ENCODE measurements around the gene MARK3.

MARK3 gene

DNA sequence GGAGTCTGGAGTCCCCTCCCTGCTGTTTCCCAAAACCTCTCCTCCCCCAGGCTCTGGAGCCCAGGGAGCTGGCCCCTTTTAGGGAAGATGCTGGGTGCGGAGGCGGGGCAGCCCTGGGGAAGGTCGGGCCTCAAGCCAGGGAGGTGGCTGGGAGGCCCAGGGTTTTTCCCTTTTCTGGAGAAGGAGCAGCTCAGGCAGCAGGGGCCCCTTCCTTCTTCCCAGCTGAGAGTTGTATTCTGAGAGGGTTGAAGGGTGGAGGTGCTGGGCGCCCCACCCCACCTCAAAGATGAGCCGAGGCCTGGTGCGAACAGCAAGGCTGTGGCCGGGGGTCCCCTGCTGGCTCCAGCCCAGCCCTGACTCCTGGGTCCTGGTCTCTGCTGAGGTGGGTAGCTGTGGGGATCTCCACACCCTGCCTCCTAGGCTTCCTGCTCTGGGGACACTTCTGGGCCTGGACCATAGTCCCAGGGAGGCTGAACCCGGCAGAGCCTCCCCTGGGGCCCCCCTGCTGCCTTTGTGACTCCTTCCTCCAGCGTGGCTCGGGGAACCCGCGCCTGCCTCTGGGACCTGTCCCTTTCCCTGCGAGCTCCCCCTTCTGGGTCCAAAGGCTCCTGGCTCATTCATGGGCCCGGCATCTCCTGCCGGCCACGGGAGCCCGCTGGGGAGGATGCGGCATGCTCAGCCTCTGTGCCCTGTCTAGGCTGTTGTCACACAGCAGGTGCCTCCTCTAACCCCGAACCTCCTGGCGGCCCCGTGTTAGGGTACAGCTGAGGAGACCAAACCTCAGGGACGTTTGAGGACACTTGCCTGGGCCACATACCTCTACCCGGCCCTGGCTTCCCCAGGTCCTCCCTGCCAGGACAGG is 148.2 kb downstream of the MARK3 start:
- intact Hi-C loops (cut with micrococcal nuclease): no loop called here
- peaks cover 75% of the 10 kb centered on the region for H3K36me3 Mint-ChIP-seq (ENCODE audit: low read depth)
- H3K27ac Mint-ChIP-seq: no peak overlapping the region
- no peaks in the 10 kb centered on the region for H3K9me3 Mint-ChIP-seq
- H3K27me3 Mint-ChIP-seq: peaks cover 4% of the 10 kb centered on the region
- H3K4me3 Mint-ChIP-seq: no peak overlapping the region
- H3K4me1 Mint-ChIP-seq (ENCODE audit: low read depth): peaks cover 50% of the 10 kb centered on the region

DNA sequence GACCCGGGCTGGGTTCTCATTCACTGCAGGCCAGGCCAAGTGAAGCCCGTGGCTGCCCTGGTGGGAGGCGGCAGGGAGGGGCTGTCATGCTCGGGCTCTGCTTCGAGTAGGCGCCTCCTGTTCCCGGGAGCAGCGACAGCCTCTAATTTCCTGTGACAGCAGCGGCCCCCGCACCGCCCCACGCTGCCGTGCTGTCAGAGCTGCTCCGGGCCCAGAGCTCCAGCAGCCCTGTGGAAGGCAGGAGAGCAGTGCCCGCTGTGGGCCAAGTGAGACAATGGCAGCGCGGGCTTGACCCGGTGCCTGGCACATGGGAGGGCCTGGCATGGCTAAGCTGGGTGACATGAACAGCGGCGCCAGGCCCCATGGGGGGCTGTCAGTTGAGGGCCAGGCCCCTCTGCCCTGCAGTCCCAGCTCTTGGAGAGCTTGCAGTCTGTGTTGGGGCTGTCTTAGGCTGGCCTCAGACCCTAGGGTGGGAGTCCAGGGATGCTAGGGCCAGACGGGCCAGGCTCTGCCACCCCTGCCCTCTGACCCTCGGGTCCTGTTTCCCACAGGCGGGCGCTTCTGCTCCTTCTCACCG is 148.9 kb downstream of the MARK3 start:
- peaks cover 49% of the 10 kb centered on the region for H3K4me1 Mint-ChIP-seq (ENCODE audit: low read depth)
- intact Hi-C loops (cut with micrococcal nuclease): no loop called here

DNA sequence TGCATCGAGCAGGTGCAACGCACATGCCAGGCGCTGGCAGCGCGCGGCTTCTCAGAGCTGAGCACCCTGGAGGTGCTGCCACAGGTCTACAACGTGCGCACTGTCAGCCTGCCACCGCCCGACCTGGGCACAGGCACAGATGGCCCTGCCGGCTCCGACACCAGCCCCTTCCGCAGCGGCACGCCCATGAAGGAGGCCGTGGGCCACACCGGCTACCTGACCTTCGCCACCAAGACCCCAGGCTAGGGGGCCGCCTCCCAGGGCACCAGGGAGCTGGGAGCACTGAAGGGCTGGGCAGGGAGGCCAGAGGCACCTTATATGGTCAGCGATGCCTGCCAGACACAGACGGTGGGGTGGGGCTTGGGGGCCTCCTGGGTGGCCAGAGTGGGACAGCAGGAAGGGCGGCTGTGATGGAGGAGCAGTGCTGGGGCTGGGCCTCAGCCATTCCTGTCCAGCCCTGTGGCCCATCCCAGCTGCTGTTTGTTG is 149.4 kb downstream of the MARK3 start:
- H3K4me1 Mint-ChIP-seq (ENCODE audit: low read depth): peaks cover 46% of the 10 kb centered on the region
- no peak overlapping the region for H3K4me3 Mint-ChIP-seq
- H3K27me3 Mint-ChIP-seq: peaks cover 17% of the 10 kb centered on the region
- H3K9me3 Mint-ChIP-seq: no peaks in the 10 kb centered on the region
- H3K36me3 Mint-ChIP-seq (ENCODE audit: low read depth): peaks cover 71% of the 10 kb centered on the region
- H3K27ac Mint-ChIP-seq: no peak overlapping the region
- intact Hi-C loops (cut with micrococcal nuclease): no loop called here

More for the DNA sequence above, 148.9 kb downstream of the MARK3 start:
- H3K27me3 Mint-ChIP-seq: peaks cover 11% of the 10 kb centered on the region
- H3K36me3 Mint-ChIP-seq (ENCODE audit: low read depth): peaks cover 75% of the 10 kb centered on the region
- no peaks in the 10 kb centered on the region for H3K9me3 Mint-ChIP-seq
- no peak overlapping the region for H3K4me3 Mint-ChIP-seq
- no peak overlapping the region for H3K27ac Mint-ChIP-seq

DNA sequence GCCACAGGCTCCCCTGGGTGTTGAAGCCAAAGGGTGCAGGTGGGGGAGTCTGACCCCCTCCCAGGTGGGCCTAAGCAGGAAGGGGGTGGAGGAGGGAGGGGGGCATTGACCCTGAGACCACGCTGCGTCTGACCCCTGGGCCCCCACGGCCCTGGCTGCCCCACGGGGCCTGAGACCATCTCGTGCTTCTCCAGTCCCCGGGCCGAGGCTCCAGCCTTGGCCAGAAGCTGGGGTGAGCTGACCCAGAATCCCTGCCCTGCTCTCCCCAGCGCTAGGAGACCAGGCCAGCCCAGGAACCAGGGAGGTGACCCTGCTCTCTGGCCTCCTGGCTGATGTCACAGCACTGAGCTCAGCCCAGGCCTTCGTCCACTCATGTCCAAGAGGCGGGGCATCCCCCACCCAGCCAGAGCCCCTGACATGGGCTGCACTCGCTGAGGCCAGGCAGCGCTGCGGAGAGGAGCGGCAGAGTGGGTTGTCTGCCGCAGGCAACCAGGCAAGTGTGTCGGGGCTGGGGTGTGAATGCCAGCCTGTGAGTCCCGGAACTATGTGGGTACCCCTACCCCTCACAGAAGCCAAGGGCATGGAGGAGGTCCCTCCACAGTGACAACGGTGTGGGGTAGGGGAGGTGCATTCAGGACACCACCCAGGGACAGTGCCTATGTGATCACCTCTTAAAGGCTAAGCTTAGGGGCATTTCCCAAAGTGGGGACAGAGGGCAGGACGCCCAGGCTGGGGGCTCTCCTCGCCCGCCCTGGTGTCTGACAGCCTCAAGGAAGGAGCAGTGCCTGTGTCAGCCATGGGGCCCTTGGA is 150.1 kb downstream of the MARK3 start:
- H3K27ac Mint-ChIP-seq: no peak overlapping the region
- H3K4me3 Mint-ChIP-seq: no peak overlapping the region
- intact Hi-C loops (cut with micrococcal nuclease): no loop called here
- H3K9me3 Mint-ChIP-seq: no peaks in the 10 kb centered on the region
- peaks cover 22% of the 10 kb centered on the region for H3K27me3 Mint-ChIP-seq
- H3K4me1 Mint-ChIP-seq (ENCODE audit: low read depth): peaks cover 39% of the 10 kb centered on the region
- peaks cover 65% of the 10 kb centered on the region for H3K36me3 Mint-ChIP-seq (ENCODE audit: low read depth)

DNA sequence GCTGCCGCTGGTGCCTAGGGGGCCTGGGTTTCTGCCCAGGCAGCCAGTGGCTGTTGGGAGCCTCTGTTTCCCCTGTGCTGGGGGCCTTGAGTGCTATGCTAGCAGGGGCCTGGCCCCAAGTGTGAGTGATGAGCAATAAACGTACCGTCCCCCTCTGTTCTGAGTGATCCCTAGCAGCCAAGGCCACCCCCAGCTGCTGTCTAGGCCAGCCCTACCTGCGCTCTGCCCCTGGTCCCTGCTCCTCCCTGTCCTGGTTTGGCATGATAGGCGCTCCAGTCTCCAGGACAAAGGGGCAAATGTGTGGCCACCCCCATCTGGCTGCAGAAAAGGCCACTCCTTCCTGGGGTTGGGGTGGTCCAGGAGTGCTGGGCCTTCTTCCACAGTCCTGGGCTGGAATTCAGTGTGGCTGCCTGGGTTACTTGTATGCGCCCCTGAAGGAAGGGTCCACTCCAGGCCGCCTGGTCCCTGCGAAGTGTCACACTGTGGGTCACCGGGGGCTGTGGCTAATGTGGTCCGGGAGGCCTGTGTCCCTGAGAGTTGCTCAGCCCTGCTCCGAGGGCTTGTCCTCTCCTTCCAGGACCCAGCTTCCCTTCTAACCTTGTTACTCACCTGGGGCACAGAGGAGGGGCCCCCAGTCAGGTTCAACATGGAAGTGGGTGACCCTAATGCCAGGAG is 150.8 kb downstream of the MARK3 start:
- Mint-ChIP-seq H3K9me3 (no peaks in the 10 kb centered on the region), H3K27ac (no peak overlapping the region), H3K4me1 (ENCODE audit: low read depth) (peaks cover 32% of the 10 kb centered on the region), H3K36me3 (ENCODE audit: low read depth) (peaks cover 58% of the 10 kb centered on the region), H3K27me3 (peaks cover 30% of the 10 kb centered on the region), H3K4me3 (no peak overlapping the region)
- intact Hi-C loops (cut with micrococcal nuclease): no loop called here

DNA sequence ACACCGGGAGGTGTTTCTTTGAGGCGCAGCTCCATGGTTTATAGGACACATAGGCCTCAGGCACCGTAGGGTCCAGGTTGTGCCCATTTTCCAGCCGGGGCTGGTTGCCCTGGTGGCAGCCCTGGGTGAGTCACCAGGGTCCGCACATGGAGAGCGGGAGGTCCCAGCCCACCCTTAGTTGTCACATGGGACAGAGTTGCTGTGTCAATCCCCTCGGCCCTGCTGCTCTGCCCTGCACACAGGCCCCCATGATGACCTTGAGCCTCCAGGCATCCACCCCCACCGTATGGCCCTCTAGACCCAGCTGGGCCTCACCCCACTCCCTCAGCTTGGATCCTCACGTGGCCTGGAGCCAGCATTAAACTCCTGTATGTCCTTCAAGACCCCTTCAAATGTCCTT is 151.5 kb downstream of the MARK3 start:
- H3K27ac Mint-ChIP-seq: no peak overlapping the region
- H3K4me1 Mint-ChIP-seq (ENCODE audit: low read depth): peaks cover 25% of the 10 kb centered on the region
- no peaks in the 10 kb centered on the region for H3K9me3 Mint-ChIP-seq
- H3K4me3 Mint-ChIP-seq: no peak overlapping the region
- H3K36me3 Mint-ChIP-seq (ENCODE audit: low read depth): peaks cover 51% of the 10 kb centered on the region
- intact Hi-C loops (cut with micrococcal nuclease): no loop called here
- H3K27me3 Mint-ChIP-seq: peaks cover 36% of the 10 kb centered on the region

- Mint-ChIP-seq H3K9me3 (no peaks in the 10 kb centered on the region), H3K27me3 (peaks cover 42% of the 10 kb centered on the region), H3K27ac (no peak overlapping the region), H3K4me3 (no peak overlapping the region), H3K36me3 (ENCODE audit: low read depth) (peaks cover 44% of the 10 kb centered on the region), H3K4me1 (ENCODE audit: low read depth) (peaks cover 18% of the 10 kb centered on the region)
- intact Hi-C loops (cut with micrococcal nuclease): no loop called here
These were observed 152.2 kb downstream of the MARK3 start for GRCh38 chr14:103537175-103537990.

DNA sequence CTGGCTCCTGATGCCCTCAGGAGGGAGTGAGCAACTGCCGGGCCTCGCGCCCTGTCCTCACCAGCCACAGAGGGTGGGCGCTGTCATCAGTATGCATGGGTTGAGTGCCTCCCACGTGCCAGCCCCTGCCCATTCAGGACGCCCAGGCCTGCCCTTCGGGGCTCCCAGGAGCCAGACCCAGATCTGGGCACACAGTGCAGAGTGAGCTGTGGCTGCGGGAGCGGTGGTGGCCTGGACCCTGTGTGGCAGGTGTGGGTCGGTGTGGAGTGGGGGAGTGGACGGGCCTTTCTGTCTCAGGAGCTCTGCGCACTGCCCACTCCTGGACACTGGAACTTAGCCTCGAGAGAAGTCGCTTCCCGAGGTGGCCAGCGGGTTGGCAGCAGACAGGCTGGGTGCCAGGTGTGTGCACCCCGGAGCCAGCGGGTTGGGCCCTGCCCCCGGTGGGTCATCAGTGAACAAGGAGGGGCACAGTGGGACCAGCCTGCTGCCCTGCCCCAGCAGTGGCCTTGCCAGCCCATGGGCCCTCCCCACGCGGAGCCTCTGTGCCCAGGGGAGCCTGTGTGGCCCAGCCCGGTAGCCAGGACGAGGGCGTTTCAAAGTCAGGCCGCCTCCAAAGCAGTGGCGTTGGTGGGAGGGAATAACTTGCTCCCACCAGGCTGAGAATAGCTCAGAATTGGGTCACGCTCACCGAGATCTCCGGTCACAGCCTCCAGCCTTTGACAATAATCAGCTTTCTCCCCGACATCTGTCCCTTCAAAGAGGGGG is 153.3 kb downstream of the MARK3 start:
- Mint-ChIP-seq H3K36me3 (ENCODE audit: low read depth) (peaks cover 36% of the 10 kb centered on the region), H3K27ac (no peak overlapping the region), H3K9me3 (no peaks in the 10 kb centered on the region), H3K4me3 (no peak overlapping the region), H3K4me1 (ENCODE audit: low read depth) (peaks cover 7% of the 10 kb centered on the region), H3K27me3 (peaks cover 42% of the 10 kb centered on the region)
- intact Hi-C loops (cut with micrococcal nuclease): no loop called here

DNA sequence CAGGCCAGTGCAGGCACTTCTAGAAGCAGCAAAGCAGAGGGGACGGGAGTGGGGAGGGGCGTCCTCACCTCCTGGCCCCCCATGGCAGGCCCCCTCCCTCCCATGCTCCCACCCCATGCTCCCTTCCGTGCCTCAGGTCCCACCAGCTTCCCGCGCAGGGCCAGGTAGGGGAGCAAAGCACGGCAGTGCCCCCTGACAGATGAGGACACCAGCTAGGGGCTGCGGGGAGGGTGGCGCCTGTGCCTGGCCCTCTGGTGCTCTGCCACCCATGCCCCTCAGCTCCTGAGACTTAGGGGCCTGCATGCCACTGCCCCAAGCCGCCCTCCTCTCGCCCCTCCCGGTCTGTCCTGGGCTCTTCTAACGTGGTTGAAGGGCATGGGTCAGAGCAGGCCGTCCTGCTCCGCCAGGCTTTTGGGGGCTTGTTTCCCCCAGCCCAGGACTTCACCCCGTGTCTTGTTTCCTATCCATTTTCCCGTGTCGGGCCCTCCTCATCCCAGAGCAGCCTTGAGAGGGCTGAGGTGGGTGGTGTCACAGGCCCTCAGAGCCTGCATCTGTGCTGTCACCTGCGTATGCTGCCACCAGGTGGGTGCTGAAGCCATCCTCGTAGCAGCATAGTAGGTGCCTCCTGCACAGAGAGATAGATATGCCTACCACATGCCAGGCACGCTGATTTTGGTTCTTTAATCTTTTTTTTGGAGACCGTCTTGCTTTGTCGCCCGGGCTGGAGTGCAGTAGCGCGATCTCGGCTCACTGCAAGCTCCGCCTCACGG is 154.0 kb downstream of the MARK3 start:
- no peaks in the 10 kb centered on the region for H3K9me3 Mint-ChIP-seq
- H3K4me1 Mint-ChIP-seq (ENCODE audit: low read depth): no peaks in the 10 kb centered on the region
- intact Hi-C loops (cut with micrococcal nuclease): no loop called here
- H3K27ac Mint-ChIP-seq: no peak overlapping the region
- H3K27me3 Mint-ChIP-seq: peaks cover 42% of the 10 kb centered on the region
- H3K36me3 Mint-ChIP-seq (ENCODE audit: low read depth): peaks cover 28% of the 10 kb centered on the region
- H3K4me3 Mint-ChIP-seq: no peak overlapping the region

DNA sequence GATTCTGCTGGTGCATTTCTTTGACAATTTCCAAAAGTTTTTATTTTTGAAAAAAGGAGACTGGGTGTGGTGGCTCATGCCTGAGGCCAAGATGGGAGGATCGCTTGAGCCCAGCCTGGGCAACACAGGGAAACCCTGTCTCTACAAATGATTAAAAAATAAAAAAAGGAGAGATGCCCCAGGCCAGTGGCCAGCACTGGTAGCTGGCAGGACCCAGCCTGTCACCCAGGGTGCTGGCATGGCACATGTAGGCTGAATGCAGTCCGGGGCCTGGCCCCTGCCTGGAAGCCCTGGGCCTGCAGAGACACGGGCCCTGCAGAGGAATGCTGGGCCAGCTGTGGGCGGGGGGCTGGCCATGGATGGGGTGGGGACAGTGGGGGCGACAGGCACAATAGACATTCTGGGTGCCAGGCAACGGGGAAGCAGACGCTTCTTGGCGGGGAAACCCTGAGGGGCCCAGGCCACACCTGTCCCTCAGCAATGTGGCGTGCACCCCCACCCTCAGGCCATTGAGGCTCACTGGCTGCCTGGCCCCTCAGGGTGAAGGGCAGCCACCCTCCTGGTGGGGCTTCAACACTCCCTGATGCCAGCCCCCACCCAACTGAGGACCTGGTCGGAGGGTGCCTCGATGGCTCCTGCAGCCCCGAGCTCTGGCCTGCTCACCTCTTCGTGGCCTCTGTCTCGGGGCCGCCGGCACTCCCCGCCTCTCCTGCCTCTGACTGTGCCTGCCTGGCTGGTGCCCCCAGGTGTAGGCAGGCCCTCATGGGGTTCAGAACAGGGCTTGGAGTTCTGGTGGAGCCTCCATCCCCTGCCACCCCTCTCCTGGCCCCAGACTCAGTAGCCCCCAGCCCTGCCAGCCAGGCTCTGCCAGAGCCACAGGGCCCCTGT is 155.8 kb downstream of the MARK3 start:
- Mint-ChIP-seq H3K27ac (no peak overlapping the region), H3K4me1 (ENCODE audit: low read depth) (no peaks in the 10 kb centered on the region), H3K36me3 (ENCODE audit: low read depth) (peaks cover 10% of the 10 kb centered on the region), H3K4me3 (no peak overlapping the region), H3K27me3 (peaks cover 42% of the 10 kb centered on the region), H3K9me3 (no peaks in the 10 kb centered on the region)
- intact Hi-C loops (cut with micrococcal nuclease): no loop called here
